Epithelial cell of esophagus (primary cell): ENCODE measurements around the gene ACTG1.

Experiments used
- DNase-seq: peaks from one replicate; pipeline ENCODE4 v3.0.0; 2010; ENCODE audit warnings: low read depth
- H3K4me3 ChIP-seq: 2 replicates; pipeline ENCODE4 v1.5.1; 2011; ENCODE audit warnings: mild to moderate bottlenecking, low read length, control low read depth
- TF ChIP-seq, protein P1 (sequence below): IDR thresholded peaks from 2 replicates; pipeline ENCODE4 v1.5.1; 2011; ENCODE audit warnings: low read depth, mild to moderate bottlenecking, low read length, control low read depth, inconsistent platforms; ENCODE audit not compliant: insufficient read depth; ENCODE audit errors: missing control alignments

Gene ACTG1

DNA sequence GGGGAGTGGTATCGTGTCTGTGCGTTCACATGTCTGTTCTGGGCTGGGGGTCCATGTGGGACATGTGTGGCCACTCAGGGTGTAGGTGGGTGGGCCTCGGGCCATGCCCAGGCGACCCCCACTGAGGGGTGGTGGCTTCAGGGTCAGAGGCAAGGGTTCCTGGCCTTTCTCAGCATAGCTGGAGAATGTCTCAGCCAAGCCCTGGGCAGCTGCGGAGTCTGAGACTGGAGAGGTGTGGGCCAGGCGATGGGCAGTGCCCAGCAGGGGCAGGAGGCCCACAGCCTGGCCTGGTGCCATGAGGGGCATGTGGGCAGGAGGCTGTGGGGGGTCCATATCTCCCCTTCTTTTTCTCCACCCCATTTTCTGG, 16.8 kb upstream of the ACTG1 start:
- H3K4me3 ChIP-seq, result no peak overlapping the region
- DNase-seq, result no peak
- TF ChIP-seq, protein P1, sequence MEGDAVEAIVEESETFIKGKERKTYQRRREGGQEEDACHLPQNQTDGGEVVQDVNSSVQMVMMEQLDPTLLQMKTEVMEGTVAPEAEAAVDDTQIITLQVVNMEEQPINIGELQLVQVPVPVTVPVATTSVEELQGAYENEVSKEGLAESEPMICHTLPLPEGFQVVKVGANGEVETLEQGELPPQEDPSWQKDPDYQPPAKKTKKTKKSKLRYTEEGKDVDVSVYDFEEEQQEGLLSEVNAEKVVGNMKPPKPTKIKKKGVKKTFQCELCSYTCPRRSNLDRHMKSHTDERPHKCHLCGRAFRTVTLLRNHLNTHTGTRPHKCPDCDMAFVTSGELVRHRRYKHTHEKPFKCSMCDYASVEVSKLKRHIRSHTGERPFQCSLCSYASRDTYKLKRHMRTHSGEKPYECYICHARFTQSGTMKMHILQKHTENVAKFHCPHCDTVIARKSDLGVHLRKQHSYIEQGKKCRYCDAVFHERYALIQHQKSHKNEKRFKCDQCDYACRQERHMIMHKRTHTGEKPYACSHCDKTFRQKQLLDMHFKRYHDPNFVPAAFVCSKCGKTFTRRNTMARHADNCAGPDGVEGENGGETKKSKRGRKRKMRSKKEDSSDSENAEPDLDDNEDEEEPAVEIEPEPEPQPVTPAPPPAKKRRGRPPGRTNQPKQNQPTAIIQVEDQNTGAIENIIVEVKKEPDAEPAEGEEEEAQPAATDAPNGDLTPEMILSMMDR, result no peak

GRCh38 chr17:81528651-81529436, 16.2 kb upstream of the ACTG1 start:
- DNase-seq, result no peak
- TF ChIP-seq, protein P1, result no peak
- no peak overlapping the region for H3K4me3 ChIP-seq

DNA sequence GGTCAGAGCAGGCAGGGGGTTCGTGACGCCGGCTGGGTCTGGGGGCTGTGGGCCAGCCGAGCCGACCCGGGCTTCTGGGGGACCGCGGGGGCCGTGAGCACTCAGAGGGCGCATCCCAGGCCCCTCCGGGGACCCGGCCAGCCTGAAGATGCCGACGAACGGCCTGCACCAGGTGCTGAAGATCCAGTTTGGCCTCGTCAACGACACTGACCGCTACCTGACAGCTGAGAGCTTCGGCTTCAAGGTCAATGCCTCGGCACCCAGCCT, 15.7 kb upstream of the ACTG1 start:
- no peak for DNase-seq
- TF ChIP-seq, protein P1, result no peak
- no peak overlapping the region for H3K4me3 ChIP-seq

GRCh38 chr17:81527591-81528383, 15.2 kb upstream of the ACTG1 start, which contains the start of gene FSCN2:
FSCN2 (plus strand) TSS chr17:81528377; CDS start chr17:81528532, 155 bp downstream.
- no peak within 1 kb of the TSS for H3K4me3 ChIP-seq
- no peak for DNase-seq
- TF ChIP-seq, protein P1, result no peak

DNA sequence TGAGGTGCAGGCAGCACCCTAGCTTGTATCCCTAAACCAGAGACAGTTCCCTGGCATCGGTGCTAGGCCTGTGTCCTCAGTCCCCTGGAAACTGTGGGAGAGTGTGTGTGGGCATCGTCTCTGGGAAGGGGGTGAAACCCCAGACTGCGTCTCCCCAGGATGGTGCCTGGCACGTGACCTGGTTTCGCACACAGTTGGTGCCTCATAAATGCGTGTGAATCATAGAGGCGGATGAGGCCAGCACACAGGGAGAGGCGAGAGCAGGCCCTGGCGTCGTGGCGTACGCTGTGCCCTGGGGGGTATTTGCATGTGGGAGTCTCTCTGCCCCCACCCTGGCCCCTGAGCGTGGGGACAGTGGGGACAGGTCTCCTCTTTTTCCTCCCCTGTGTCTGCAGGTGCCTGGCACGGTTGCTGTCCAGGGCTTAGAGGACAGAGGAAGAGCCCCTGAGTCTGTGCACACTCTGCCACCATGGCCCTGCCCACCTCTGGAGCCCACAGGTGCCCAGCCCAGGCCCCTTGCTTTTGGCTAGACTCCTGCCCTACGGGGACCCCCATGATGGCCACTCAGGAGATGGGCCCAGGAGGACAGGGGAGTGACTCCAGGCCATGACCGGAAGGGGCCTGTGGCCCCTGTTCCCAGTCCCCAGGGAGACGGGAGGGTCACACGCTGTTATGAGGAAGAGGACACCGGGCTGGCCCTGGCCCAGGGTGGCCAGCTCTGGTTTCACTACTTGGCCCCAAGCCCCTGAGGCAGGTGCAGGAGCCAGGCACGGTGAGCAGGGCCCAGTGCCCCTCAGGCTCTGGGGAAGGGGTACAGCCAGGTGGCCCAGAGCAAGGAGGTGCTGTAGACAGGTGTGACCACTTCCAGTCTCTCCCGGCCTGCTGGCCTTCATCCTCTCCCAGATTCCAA, 14.3 kb upstream of the ACTG1 start:
- H3K4me3 ChIP-seq, result no peak overlapping the region
- TF ChIP-seq, protein P1, result no peak
- no peak for DNase-seq

DNA sequence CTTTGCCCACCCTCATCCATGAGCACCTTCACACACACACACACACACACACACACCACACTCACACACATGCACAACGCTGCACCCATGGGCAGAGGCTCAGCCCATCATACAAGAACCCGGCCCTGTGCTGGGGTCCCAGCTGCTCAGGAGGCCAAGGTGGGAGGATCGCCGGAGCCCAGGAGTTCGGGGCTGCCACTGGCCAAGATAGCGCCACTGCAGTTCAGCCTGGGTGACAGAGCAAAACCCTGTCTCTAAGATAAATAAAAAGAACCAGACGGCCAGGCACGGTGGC, 12.2 kb upstream of the ACTG1 start:
- DNase-seq, result no peak
- H3K4me3 ChIP-seq, result no peak overlapping the region
- TF ChIP-seq, protein P1, result no peak
